Measurements from ENCODE around the gene IKZF4.
A peak's percentile ranks its signal among the peaks of the same experiment; 100 is the strongest.
"Not testable (repeated sequence)": the region's sequence is repeated elsewhere in the genome, so short reads cannot be mapped to it uniquely, and the experiment has no call there.

IKZF4 gene

DNA sequence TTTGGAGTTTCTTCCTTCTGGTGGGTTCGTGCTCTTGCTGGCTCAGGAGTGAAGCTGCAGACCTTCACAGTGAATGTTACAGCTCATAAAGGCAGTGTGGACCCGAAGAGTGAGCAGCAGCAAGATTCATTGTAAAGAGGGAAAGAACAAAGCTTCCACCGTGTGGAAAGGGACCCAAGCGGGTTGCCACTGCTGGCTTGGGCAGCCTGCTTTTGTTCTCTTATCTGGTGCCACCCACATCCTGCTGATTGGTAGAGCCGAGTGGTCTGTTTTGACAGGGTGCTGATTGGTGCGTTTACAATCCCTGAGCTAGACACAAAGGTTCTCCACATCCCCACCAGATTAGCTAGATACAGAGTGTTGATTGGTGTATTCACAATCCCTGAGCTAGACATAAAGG lies 21.3 kb upstream of the IKZF4 start:
- DNase-seq (ENCODE audit: low spot score), result not testable (repeated sequence)

DNA sequence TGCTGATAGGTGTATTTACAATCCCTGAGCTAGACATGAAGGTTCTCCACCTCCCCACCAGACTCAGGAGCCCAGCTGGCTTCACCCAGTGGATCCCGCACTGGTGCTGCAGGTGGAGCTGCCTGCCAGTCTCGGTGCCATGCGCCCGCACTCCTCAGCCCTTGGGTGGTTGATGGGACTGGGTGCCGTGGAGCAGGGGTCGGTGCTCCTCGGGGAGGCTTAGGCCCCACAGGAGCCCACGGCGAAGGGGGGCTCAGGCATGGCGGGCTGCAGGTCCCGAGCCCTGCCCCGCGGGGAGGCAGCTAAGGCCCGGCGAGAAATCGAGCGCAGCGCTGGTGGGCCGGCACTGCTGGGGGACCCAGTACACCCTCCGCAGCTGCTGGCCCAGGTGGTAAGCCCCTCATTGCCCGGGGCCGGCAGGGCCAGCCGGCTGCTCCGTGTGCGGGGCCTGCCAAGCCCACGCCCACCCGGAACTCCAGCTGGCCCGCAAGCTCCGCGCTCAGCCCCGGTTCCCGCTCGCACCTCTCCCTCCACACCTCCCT lies 20.8 kb upstream of the IKZF4 start:
- not testable (repeated sequence) for DNase-seq (ENCODE audit: low spot score)

DNA sequence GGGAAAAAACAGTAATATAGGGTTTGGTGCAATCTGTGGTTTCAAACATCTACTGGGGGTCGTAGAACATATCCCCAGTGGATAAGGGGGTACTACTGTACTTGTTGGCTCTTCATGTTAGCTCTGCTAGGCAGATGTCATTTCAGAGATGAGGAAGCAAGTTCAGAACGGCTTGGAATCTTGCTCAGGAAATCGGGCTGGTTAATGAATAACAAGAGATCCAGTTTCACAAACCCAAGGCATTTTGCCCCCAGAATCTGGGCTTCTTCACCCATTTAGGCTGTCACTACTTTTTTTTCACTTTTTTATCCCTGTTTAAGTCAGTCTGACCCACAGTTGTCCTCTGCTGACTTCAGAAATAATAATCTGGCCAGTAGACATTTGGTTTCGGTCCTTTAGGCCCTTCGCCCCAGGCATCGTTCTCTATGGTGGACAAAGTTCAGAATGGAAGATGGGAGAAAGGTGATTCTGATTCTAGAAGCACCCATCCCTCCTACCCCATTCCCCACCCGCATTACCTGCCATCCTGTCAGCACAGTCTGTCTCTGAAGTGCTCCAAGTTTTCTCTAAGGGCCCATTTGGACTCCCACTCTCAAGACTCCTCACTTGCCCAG lies 19.2 kb upstream of the IKZF4 start:
- DNase-seq (ENCODE audit: low spot score), result no peak

GRCh38 chr12:56003376-56003775 lies 17.5 kb upstream of the IKZF4 start:
- DNase-seq (ENCODE audit: low spot score), result not testable (repeated sequence)

DNA sequence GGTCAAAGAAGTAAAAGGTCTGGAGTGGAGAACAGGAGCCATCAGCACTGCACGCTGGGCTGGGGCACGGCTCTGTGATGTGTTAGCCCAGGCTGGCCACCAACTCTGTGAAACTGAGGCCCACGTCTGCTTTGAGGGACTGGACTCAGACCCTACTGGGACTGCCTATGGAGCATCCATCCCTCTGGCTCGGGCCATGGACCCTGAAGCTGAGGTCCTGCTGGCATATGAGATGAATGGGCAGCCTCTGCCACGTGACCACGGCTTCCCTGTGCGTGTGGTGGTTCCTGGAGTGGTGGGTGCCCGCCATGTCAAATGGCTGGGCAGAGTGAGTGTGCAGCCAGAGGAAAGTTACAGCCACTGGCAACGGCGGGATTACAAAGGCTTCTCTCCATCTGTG lies 16.6 kb upstream of the IKZF4 start:
- DNase-seq (ENCODE audit: low spot score), result no peak

DNA sequence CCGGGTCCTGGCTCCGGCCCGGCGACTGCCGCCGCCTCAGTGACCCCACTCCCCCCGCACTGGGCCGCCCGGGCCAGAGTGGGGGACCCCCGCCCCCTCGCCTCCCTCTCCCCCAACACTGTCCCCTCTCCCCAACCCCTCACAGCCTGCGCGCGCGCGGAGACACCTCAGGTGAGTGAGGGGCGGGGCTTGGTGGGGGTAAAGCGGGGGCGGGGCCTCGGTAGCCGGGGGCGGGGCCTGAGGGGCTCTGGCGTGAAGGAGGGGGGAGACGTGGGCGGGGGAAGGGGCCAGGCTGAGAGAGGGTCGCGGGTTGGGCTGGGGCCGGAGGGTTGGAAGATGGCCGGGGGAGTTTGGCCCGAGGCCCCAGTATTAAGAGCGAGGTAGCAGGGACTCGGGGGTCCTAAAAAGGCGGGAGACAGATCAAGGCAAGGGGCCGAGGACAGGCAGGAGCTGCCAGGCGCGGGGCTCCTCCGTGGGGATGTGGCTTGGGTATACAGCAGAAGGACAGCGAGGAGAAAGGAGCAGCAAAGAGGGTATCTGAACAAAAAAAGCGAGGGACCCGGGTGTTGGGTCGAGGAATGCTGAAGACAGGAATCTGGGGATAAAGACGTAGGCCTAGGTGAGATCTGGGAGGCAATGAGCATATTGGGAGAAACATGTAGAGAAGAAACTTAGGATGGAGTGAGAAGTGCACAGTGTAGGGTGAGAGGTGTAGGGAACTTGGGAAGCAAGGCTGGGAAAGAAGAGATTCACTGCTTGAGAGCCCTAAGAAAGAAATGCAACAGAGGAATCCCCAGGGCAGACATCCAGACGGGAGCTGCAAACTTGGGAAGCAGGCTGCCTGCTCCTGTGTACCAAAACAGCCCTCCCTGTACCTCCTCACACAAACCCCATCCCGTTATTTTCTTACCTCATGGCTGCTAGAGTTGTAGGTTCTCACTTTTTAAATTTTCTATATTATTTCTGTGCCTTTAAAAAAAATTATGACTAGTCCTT lies 13.0 kb upstream of the IKZF4 start:
- DNase-seq (ENCODE audit: low spot score), result peak; percentile 55

DNA sequence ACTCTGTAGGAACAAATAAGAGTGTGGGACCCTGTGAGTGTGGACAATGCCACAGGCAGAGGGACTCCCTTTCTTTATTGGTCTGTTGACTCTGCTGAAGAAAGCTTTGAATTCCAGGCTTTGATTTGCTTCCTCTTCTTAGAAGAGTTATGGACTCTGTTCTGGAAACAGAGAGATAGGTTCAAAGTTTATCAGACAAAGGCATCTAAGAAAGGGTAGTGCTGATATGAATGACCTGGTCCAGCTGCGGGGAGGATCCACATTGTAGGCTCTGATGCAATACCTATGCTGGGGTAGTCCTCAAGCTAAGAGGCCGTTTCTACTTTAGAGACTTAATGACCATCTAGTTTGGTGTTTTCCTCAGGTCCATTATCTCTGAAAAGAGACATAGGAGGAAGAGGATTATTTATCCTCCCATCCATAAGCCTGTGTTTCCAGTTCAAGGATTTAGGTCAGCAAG lies 10.7 kb upstream of the IKZF4 start:
- DNase-seq (ENCODE audit: low spot score), result no peak

GRCh38 chr12:56011509-56012090 lies 9.2 kb upstream of the IKZF4 start:
- no peak for DNase-seq (ENCODE audit: low spot score)

GRCh38 chr12:56013482-56013881 lies 7.4 kb upstream of the IKZF4 start:
- no peak for DNase-seq (ENCODE audit: low spot score)

GRCh38 chr12:56014205-56014604 lies 6.6 kb upstream of the IKZF4 start:
- DNase-seq (ENCODE audit: low spot score), result no peak

- no peak for DNase-seq (ENCODE audit: low spot score)
These were observed 3.7 kb upstream of the IKZF4 start for GRCh38 chr12:56017181-56017580.

DNA sequence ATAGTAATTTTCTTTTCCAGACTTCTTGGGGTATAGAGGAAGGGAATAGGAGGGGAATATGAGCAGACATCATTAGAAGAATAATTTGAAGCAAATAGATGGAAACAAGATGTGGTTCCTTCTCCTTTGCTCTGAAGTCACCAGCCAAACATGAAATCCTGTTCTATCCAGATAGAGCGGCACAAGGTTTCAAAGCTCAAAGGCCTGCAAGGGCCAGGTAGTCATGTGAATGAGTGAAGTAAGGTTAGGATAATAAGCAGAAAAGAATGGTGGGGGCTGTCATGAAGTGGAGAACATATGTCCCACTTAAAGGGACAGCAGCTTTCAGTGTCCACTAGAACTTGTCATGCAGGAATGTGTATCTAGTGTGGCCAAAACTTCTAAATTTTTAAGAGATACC lies 2.5 kb upstream of the IKZF4 start:
- no peak for DNase-seq (ENCODE audit: low spot score)

GRCh38 chr12:56021889-56022497 lies 1.1 kb downstream of the IKZF4 start:
- DNase-seq (ENCODE audit: low spot score), result no peak

- DNase-seq (ENCODE audit: low spot score), result no peak
These were observed 7.8 kb downstream of the IKZF4 start for GRCh38 chr12:56028511-56029165.

DNA sequence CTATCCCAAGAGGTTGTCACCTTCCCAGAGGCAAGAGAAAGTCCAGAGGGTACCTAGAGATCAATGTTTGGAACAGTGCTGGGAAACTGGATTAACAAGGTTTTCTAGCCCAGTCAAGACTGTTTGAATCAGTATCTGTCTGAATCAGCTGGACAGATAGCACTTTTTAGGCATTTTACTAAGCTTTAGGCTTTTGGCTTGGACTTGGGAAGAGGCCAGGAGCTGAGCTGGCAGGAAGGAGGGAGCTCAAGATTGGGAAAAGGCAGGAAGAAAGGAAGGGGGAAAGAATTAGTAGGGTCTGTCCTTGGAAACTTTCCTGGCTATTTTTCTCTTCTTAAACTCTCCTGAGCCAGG lies 8.3 kb downstream of the IKZF4 start:
- DNase-seq (ENCODE audit: low spot score), result peak; percentile 34

DNA sequence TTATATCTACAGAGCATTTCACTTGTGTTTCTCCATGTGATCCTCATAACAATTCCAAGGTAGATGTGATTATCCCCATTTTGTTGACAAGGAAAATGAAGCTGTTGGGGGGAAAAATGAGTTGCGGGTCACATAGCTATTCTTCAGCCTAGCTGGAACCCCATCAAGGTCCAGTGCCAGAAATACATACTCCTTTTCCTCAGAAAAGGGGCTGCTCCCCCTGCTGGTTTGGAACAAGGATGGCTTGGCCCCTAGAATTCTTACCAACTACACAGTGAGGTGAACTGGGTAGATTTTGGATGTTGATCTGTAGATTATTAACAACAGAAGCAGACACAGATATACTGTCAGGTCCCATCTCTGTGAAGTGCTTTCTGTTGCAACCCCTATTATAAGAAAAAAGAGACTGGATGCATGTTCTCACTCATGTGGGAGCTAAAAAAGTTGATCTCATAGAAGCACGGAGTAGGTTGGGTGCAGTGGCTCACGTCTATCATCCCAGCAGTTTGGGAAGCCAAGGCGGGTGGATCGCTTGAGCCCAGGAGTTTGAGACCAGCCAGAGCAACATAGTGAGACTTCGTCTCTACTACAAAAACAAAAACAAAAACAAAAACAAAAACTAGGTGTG lies 8.9 kb downstream of the IKZF4 start:
- peak; percentile 77 for DNase-seq (ENCODE audit: low spot score)

- no peak for DNase-seq (ENCODE audit: low spot score)
These were observed 11.1 kb downstream of the IKZF4 start for GRCh38 chr12:56031987-56032386.

DNA sequence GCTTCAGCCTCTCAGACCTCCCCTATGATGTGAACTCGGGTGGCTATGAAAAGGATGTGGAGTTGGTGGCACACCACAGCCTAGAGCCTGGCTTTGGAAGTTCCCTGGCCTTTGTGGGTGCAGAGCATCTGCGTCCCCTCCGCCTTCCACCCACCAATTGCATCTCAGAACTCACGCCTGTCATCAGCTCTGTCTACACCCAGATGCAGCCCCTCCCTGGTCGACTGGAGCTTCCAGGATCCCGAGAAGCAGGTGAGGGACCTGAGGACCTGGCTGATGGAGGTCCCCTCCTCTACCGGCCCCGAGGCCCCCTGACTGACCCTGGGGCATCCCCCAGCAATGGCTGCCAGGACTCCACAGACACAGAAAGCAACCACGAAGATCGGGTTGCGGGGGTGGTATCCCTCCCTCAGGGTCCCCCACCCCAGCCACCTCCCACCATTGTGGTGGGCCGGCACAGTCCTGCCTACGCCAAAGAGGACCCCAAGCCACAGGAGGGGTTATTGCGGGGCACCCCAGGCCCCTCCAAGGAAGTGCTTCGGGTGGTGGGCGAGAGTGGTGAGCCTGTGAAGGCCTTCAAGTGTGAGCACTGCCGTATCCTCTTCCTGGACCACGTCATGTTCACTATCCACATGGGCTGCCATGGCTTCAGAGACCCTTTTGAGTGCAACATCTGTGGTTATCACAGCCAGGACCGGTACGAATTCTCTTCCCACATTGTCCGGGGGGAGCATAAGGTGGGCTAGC lies 13.9 kb downstream of the IKZF4 start:
- DNase-seq (ENCODE audit: low spot score), result no peak

DNA sequence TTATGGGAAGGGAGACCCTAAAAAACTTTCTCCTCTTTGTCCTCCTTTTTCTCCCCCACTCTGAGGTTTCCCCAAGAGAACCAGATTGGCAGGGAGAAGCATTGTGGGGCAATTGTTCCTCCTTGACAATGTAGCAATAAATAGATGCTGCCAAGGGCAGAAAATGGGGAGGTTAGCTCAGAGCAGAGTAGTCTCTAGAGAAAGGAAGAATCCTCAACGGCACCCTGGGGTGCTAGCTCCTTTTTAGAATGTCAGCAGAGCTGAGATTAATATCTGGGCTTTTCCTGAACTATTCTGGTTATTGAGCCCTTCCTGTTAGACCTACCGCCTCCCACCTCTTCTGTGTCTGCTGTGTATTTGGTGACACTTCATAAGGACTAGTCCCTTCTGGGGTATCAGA lies 16.3 kb downstream of the IKZF4 start:
- no peak for DNase-seq (ENCODE audit: low spot score)

GRCh38 chr12:56038022-56038655 lies 17.3 kb downstream of the IKZF4 start:
- DNase-seq (ENCODE audit: low spot score), result no peak
